ENCODE measurements around the gene SORCS2. TPM values are rescaled to one million over a fixed set of nuclear protein-coding genes. Genes with fewer than 3 reads are reported as not detected.

The SORCS2 gene
- total and polyA plus RNA-seq, 2 donors (not counting 1 experiment from before 2014, with no cell fraction given) = not detected

GRCh38 chr4:7388627-7389026 lies 196.3 kb downstream of the SORCS2 start:
- H3K4me3 ChIP-seq (ENCODE audit: control extremely low read depth in 1 of 5, extremely low read depth in 1 of 5, insufficient read depth in 1 of 5, low read depth in 2 of 5, low read length in 4 of 5) = no peak overlapping the region
- Mint-ChIP-seq H3K9me3 (ENCODE audit: insufficient read depth) (peaks cover 6% of the 10 kb centered on the region), H3K27me3 (no peaks in the 10 kb centered on the region), H3K27ac (no peak overlapping the region), H3K4me3 (no peak overlapping the region), H3K4me1 (no peaks in the 10 kb centered on the region)
- no peaks in the 10 kb centered on the region for H3K36me3 ChIP-seq (replicated peaks in 1 of 2; ENCODE audit: control extremely low read depth in 1 of 2, control insufficient read depth in 1 of 2, extremely low read depth in 1 of 2, insufficient read depth in 2 of 2, low read length in 1 of 2)
- ChIA-PET CTCF (no interaction called here), POLR2A (no interaction called here)
- H3K27me3 ChIP-seq (replicated peaks in 1 of 4; ENCODE audit: control extremely low read depth in 1 of 4, control insufficient read depth in 3 of 4, insufficient read depth in 4 of 4, low read length in 3 of 4) = no peaks in the 10 kb centered on the region
- peaks cover 0 to 18% (median 0%) of the 10 kb centered on the region in 3 donors for H3K9me3 ChIP-seq (ENCODE audit: control extremely low read depth in 1 of 3, control insufficient read depth in 2 of 3, insufficient read depth in 1 of 3, low read length in 2 of 3)
- intact Hi-C loops (cut with micrococcal nuclease) = no loop called here
- H3K4me1 ChIP-seq (ENCODE audit: control insufficient read depth in 2 of 2, insufficient read depth in 2 of 2, low read length in 2 of 2) = no peaks in the 10 kb centered on the region
- no peak overlapping the region for H3K9ac ChIP-seq (ENCODE audit: low read length)
- no peaks in the 10 kb centered on the region for H4K20me1 ChIP-seq (ENCODE audit: control insufficient read depth, insufficient read depth, low read length, poor library complexity, severe bottlenecking)
- DNase-seq = no peak
- no peak for TF ChIP-seq CTCF (IDR thresholded peaks at IDR 0.05)
- no peak for TF ChIP-seq EZH2 (IDR thresholded peaks at IDR 0.05; ENCODE audit: borderline replicate concordance, insufficient read depth, low read depth, low read length, poor library complexity, severe bottlenecking)
- H2AFZ ChIP-seq (ENCODE audit: insufficient read depth, low read depth, low read length, poor library complexity, severe bottlenecking) = no peak overlapping the region
- H3K79me2 ChIP-seq (ENCODE audit: control insufficient read depth, insufficient read depth, low read length) = no peaks in the 10 kb centered on the region
- ATAC-seq (ENCODE audit: low read depth) = no peak
- WGBS (ENCODE audit: insufficient coverage) = 73% methylated on average over 8 of the region's 13 CpGs
- H3K27ac ChIP-seq (ENCODE audit: low read length in 2 of 2) = no peak overlapping the region
- no peak overlapping the region for H3K4me2 ChIP-seq (replicated peaks; ENCODE audit: low read depth, low read length, poor library complexity, severe bottlenecking)

- no peak overlapping the region for H2AFZ ChIP-seq (ENCODE audit: insufficient read depth, low read depth, low read length, poor library complexity, severe bottlenecking)
- DNase-seq (no peak), ATAC-seq (ENCODE audit: low read depth) (no peak)
- peaks cover 6% of the 10 kb centered on the region for H3K9me3 Mint-ChIP-seq (ENCODE audit: insufficient read depth)
- H3K4me3 ChIP-seq (ENCODE audit: control extremely low read depth in 1 of 5, extremely low read depth in 1 of 5, insufficient read depth in 1 of 5, low read depth in 2 of 5, low read length in 4 of 5) = no peak overlapping the region
- ChIA-PET POLR2A (no interaction called here), CTCF (no interaction called here)
- H3K27me3 ChIP-seq (replicated peaks in 1 of 4; ENCODE audit: control extremely low read depth in 1 of 4, control insufficient read depth in 3 of 4, insufficient read depth in 4 of 4, low read length in 3 of 4) = no peaks in the 10 kb centered on the region
- no peaks in the 10 kb centered on the region for H3K4me1 ChIP-seq (ENCODE audit: control insufficient read depth in 2 of 2, insufficient read depth in 2 of 2, low read length in 2 of 2)
- no peak overlapping the region for H3K4me3 Mint-ChIP-seq
- H3K27me3 Mint-ChIP-seq = no peaks in the 10 kb centered on the region
- H3K4me2 ChIP-seq (replicated peaks; ENCODE audit: low read depth, low read length, poor library complexity, severe bottlenecking) = no peak overlapping the region
- H3K27ac Mint-ChIP-seq = no peak overlapping the region
- H3K36me3 ChIP-seq (replicated peaks in 1 of 2; ENCODE audit: control extremely low read depth in 1 of 2, control insufficient read depth in 1 of 2, extremely low read depth in 1 of 2, insufficient read depth in 2 of 2, low read length in 1 of 2) = no peaks in the 10 kb centered on the region
- H3K9me3 ChIP-seq (ENCODE audit: control extremely low read depth in 1 of 3, control insufficient read depth in 2 of 3, insufficient read depth in 1 of 3, low read length in 2 of 3) = peaks cover 0 to 18% (median 0%) of the 10 kb centered on the region in 3 donors
- no peaks in the 10 kb centered on the region for H3K79me2 ChIP-seq (ENCODE audit: control insufficient read depth, insufficient read depth, low read length)
- no peak overlapping the region for H3K9ac ChIP-seq (ENCODE audit: low read length)
- no peaks in the 10 kb centered on the region for H4K20me1 ChIP-seq (ENCODE audit: control insufficient read depth, insufficient read depth, low read length, poor library complexity, severe bottlenecking)
- intact Hi-C loops (cut with micrococcal nuclease) = no loop called here
- H3K27ac ChIP-seq (ENCODE audit: low read length in 2 of 2) = no peak overlapping the region
- 94% methylated on average over 15 of the region's 15 CpGs for WGBS (ENCODE audit: insufficient coverage)
- TF ChIP-seq CTCF (IDR thresholded peaks at IDR 0.05) = no peak
- no peak for TF ChIP-seq EZH2 (IDR thresholded peaks at IDR 0.05; ENCODE audit: borderline replicate concordance, insufficient read depth, low read depth, low read length, poor library complexity, severe bottlenecking)
- H3K4me1 Mint-ChIP-seq = no peaks in the 10 kb centered on the region
Measured at GRCh38 chr4:7389101-7389701, 196.9 kb downstream of the SORCS2 start.
